ENCODE measurements around the gene ATP5F1D. TPM values are rescaled to one million over a fixed set of nuclear protein-coding genes. Genes with fewer than 3 reads are reported as not detected.

The ATP5F1D gene
- total and polyA plus RNA-seq, 2 of the 13 experiments (the other 11 are each of a cell fraction or from before 2014, with no cell fraction given) = 39.4 to 78.7 TPM

GRCh38 chr19:1206864-1207450 is 34.6 kb upstream of the ATP5F1D start (continued):
- TF ChIP-seq E2F2 (CRISPR knock-in tag; IDR thresholded peaks at IDR 0.05; ENCODE audit: borderline replicate concordance) (no peak), MLLT10 (CRISPR knock-in tag; IDR thresholded peaks at IDR 0.05) (no peak), RXRA (CRISPR knock-in tag; IDR thresholded peaks at IDR 0.05) (no peak), TOPORS (CRISPR knock-in tag; IDR thresholded peaks at IDR 0.05) (no peak), ETS1 (CRISPR knock-in tag; IDR thresholded peaks at IDR 0.05) (no peak), BCL3 (CRISPR knock-in tag; IDR thresholded peaks at IDR 0.05) (no peak), MTF2 (CRISPR knock-in tag; IDR thresholded peaks at IDR 0.05; ENCODE audit: borderline replicate concordance) (no peak), ELK4 (CRISPR knock-in tag; IDR thresholded peaks at IDR 0.05; ENCODE audit: borderline replicate concordance) (no peak), ZNF879 (CRISPR knock-in tag; IDR thresholded peaks at IDR 0.05) (no peak), ZNF552 (CRISPR knock-in tag; IDR thresholded peaks at IDR 0.05; ENCODE audit: borderline replicate concordance) (no peak), ZNF574 (CRISPR knock-in tag; IDR thresholded peaks at IDR 0.05) (no peak), ZNF10 (CRISPR knock-in tag; IDR thresholded peaks at IDR 0.05; ENCODE audit: borderline replicate concordance, low read depth) (no peak), IKZF1 (IDR thresholded peaks at IDR 0.05) (no peak), ZNF138 (CRISPR knock-in tag; IDR thresholded peaks at IDR 0.05; ENCODE audit: low read depth) (0 out of 2 replicates have a peak, but pooled peaks have one; percentile 38), LCORL (IDR thresholded peaks at IDR 0.05) (no peak), LCORL (CRISPR knock-in tag; IDR thresholded peaks at IDR 0.05) (no peak), TERF1 (CRISPR knock-in tag; IDR thresholded peaks at IDR 0.05) (no peak), ZFP37 (CRISPR knock-in tag; IDR thresholded peaks at IDR 0.05; ENCODE audit: borderline replicate concordance) (no peak), ZGPAT (CRISPR knock-in tag; IDR thresholded peaks at IDR 0.05) (no peak), POLR2AphosphoS2 (IDR thresholded peaks at IDR 0.05; ENCODE audit: low read depth, low read length) (no peak)

Measured in HepG2 (cell line).